Erythroblast (primary cell): ENCODE measurements around the gene ZDHHC23.

ENCODE experiments used
- GATA1 ChIP-seq: IDR thresholded peaks from 2 replicates; pipeline ENCODE4 v1.6.1; 2011; ENCODE audit warnings: low read depth, mild to moderate bottlenecking, control low read depth, low read length, moderate library complexity
- POLR2A ChIP-seq: IDR thresholded peaks from 2 replicates; pipeline ENCODE4 v1.6.1; 2011; ENCODE audit warnings: mild to moderate bottlenecking, low read length

DNA sequence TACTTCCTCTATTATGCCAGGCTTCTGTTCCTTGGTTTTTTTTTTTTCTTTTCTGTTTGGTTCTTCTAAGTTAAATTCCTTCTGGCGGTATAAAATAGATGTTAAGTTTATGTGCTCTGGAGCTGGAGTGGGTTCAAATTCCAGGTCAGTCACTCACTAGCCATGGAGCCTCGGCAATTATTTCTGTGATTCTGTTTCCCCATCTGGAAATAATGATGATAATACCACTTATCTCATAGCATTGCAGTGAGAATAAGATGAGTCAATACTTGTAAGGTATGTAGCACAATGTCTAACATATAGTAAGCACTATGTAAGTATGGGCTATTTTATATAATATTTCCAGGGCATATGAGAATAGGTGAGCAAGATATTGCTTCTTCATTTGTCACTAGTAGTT lies 33.2 kb upstream of the ZDHHC23 start:
- TF ChIP-seq POLR2A (no peak), GATA1 (no peak)
